ENCODE results near the gene TMEM91. TPM values are rescaled to one million over a fixed set of nuclear protein-coding genes. Genes with fewer than 3 reads are reported as not detected.
A peak's percentile ranks its signal among the peaks of the same experiment; 100 is the strongest.
"Not testable (repeated sequence)": the region's sequence is repeated elsewhere in the genome, so short reads cannot be mapped to it uniquely, and the experiment has no call there.

The TMEM91 gene
- total RNA-seq, 2 experiments from 2014 or later, result 11.4 to 13.0 TPM

DNA sequence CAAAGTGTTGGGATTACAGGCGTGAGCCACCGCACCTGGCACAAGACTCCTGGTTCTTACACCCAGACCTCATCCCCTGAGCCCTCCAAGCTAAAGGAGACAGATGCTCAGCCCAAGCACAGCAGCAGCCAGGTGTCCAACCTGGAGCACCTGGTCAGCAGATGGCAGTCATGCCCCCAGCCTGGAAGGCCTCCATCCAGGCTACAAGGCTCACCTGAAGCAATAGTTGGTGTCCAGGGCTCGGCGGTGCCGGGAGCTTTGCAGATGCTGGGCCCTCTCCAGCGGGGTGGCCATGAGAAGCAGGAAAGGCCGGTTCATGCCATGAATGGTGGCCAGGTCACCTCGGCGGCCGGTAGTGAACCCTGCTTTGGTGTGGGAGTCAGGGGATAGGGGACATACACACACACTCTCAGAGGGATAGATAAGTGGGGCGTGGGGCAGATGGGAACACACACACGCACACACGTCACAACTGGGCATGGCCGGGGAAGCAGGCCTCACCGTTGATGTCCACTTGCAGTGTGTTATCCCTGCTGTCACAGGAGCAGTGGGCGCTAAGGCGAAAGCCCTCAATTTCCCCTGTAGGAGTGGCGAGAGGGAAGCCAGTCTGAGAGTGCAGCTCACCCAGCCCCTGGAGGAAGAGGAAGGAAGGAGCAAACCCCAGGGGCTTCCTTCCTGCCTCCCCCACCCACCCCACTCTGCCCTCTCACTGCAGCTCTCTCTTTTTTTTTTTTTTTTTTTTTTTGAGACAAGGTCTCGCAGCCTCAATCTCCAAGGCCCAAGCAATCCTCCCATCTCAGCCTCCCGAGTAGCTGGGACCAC is 34.5 kb upstream of the TMEM91 start:
- Mint-ChIP-seq H3K9me3 (no peaks in the 10 kb centered on the region), H3K4me1 (peaks cover 42% of the 10 kb centered on the region), H3K27ac (peak overlapping the region; percentile 73), H3K27me3 (no peaks in the 10 kb centered on the region), H3K36me3 (peaks cover 45% of the 10 kb centered on the region), H3K4me3 (peak overlapping the region; percentile 55)
- POLR2A ChIA-PET, result interaction anchor here (0.6 to 1.5 kb wide), 10 partner anchors 10 to 197 kb away, joined by 3 to 7 read pairs (median 3); partner anchors contain the start of genes B9D2, CCDC97 and DMAC2
- ATAC-seq (ENCODE audit: low read depth) (peak; percentile 61), DNase-seq (no peak)

DNA sequence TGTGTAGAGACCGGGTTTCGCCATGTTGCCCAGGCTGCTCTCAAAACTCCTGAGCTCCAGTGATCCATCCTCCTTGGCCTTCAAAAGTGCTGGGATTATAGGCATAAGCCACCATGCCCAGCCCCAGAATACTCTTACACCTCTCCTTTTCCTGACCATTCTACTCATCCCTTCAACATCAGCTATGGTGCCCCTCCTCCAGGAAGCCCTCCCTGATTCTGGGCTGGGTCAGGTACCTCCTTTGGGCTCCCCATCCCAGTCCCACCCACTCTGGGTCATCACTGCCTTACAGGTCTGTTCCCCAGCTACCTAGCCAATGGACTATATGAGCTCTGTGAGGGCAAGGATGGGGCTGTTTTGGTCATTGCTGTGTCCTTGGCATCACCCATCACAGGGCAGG is 32.2 kb upstream of the TMEM91 start:
- DNase-seq (no peak), ATAC-seq (ENCODE audit: low read depth) (no peak)
- H3K9me3 Mint-ChIP-seq, result peaks cover 4% of the 10 kb centered on the region
- no peak overlapping the region for H3K4me3 Mint-ChIP-seq
- H3K36me3 Mint-ChIP-seq, result peaks cover 51% of the 10 kb centered on the region
- peaks cover 45% of the 10 kb centered on the region for H3K4me1 Mint-ChIP-seq
- peak overlapping the region; percentile 21 for H3K27ac Mint-ChIP-seq
- POLR2A ChIA-PET, result no interaction called here
- H3K27me3 Mint-ChIP-seq, result no peaks in the 10 kb centered on the region

DNA sequence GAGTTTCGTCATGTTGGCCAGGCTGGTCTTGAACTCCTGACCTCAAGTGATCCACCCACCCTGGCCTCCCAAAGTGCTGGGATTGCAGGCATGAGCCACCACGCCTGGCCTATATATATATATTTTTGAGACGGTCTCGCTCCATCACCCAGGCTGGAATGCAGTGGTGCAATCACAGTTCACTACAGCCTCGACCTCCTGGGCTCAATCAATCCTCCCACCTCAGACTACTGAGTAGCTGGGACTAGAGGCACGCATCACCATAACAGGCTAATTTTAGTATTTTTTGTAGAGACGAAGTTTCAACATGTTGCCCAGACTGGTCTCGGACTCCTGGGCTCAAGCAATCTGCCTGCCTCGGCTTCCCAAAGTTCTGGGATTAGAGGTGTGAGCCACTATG is 29.4 kb upstream of the TMEM91 start:
- Mint-ChIP-seq H3K36me3 (peaks cover 50% of the 10 kb centered on the region), H3K4me1 (peaks cover 45% of the 10 kb centered on the region)
- H3K9me3 Mint-ChIP-seq; H3K27me3 Mint-ChIP-seq; ATAC-seq (ENCODE audit: low read depth); DNase-seq; H3K4me3 Mint-ChIP-seq; H3K27ac Mint-ChIP-seq: not testable (repeated sequence)
- POLR2A ChIA-PET, result interaction anchor here (0.8 to 4.5 kb wide), 2 partner anchors 9 to 19 kb away, joined by 3 to 33 read pairs; no protein-coding TSS in a partner anchor

DNA sequence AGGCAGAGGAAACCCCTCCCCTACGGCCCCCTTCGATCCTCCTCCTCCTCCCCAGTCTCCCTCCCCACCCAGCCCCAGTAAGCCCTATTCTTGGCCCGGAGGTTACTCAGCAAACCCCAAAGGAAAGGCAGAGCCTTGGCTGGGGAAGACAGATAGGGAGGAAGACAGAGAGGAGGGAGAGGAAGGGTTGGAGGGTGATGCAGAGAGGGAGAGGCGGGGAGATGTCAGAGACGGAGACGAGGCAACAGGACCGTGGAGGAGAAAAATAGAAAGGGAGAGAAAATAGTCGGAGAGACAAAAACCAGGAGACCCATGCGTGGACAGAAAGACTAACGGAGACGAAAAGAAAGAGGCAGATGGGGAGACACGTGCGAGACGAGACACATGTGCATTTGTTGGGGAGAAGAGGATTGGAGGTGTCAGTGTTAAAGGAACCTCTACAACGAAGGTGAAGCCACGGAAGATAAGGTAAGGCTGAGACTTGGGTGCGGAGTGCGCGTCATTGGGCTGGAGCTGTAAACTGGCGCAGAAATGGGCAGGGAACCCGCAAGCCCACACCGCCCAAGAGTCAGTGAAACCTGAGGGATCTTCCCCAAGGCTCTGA is 25.5 kb upstream of the TMEM91 start:
- Mint-ChIP-seq H3K4me1 (peaks cover 40% of the 10 kb centered on the region), H3K27ac (peak overlapping the region; percentile 90), H3K4me3 (peak overlapping the region; percentile 97), H3K9me3 (peaks cover 4% of the 10 kb centered on the region), H3K27me3 (no peaks in the 10 kb centered on the region), H3K36me3 (peaks cover 39% of the 10 kb centered on the region)
- DNase-seq (no peak), ATAC-seq (ENCODE audit: low read depth) (peak; percentile 8)
- POLR2A ChIA-PET, result interaction anchor here (0.6 to 6.9 kb wide), 17 partner anchors 9 to 573 kb away, joined by 3 to 64 read pairs (median 6); partner anchors contain the start of genes B9D2, CCDC97, DMAC2 and RAB4B

DNA sequence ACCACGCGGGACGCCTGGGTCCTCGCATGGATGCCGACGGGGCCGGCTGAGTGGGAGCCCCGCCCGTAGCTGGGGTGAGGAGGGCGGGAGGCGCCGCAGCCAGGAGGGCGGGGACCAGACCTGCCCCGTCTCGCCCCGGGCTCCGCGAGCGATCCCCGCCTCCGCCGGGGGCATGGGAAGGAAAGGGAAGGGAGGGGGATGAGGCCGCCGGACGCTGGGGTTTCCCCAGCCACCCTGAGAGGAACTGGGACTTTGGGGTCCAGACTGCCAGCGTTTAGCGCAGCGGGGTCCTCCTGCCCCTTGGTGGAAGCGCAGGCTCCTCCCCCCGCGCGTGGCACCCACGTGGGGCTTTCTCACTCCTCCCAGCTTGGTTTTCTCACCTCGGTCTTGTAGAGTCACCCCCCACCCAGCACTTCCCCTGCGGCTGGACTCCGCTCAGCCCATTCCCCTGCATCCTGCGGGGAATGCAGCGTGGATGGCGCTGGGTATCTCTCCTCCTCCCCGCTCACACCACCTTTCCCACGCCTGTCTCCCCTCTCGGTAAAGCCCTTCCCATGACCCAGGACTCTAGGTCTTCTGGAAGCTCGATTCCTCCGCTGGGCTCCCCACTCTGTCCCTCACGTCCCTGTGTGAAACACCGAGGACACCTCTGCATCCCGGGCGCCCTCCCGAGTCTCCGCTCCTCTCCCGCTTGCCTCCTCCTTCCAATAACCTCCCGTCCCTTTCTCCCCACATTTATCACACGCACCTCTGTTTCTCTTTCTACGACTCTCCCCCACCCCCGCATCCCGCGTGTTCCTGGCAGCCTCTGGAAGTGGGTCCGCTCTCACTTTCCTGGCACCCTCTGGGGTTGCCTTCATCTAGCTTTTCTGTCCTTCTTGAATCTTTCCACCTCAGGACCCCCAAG is 24.7 kb upstream of the TMEM91 start:
- no peaks in the 10 kb centered on the region for H3K27me3 Mint-ChIP-seq
- H3K4me3 Mint-ChIP-seq, result peak overlapping the region; percentile 97
- peak; percentile 89 for DNase-seq
- peaks cover 34% of the 10 kb centered on the region for H3K36me3 Mint-ChIP-seq
- peak; percentile 55 for ATAC-seq (ENCODE audit: low read depth)
- POLR2A ChIA-PET, result interaction anchor here (0.6 to 6.9 kb wide), 23 partner anchors 9 to 573 kb away, joined by 3 to 64 read pairs (median 4); partner anchors contain the start of genes B3GNT8, B9D2, CCDC97 and DMAC2
- peaks cover 44% of the 10 kb centered on the region for H3K4me1 Mint-ChIP-seq
- peak overlapping the region; percentile 97 for H3K27ac Mint-ChIP-seq
- H3K9me3 Mint-ChIP-seq, result peaks cover 4% of the 10 kb centered on the region

DNA sequence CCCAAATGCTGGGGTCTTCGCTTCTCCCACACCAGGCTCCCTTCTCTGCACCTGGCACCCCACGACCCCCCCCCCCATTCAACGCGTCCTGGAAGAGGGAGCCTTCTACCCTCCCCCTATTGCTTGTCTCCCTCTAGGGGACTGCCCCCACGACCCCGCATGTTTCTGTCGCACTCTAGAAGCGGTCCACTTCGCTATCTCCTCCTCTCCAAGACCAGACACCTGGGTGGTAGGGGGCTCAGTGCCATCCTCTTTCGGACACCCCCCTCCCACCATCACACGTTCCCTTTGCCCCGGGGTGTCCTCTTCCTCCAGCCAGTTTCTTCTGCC is 24.1 kb upstream of the TMEM91 start:
- no peaks in the 10 kb centered on the region for H3K27me3 Mint-ChIP-seq
- H3K9me3 Mint-ChIP-seq, result peaks cover 4% of the 10 kb centered on the region
- peak overlapping the region; percentile 97 for H3K4me3 Mint-ChIP-seq
- H3K36me3 Mint-ChIP-seq, result peaks cover 31% of the 10 kb centered on the region
- peak overlapping the region; percentile 97 for H3K27ac Mint-ChIP-seq
- peaks cover 50% of the 10 kb centered on the region for H3K4me1 Mint-ChIP-seq
- ATAC-seq (ENCODE audit: low read depth) (no peak), DNase-seq (no peak)
- POLR2A ChIA-PET, result interaction anchor here (0.8 to 6.9 kb wide), 16 partner anchors 9 to 148 kb away, joined by 3 to 64 read pairs (median 4); partner anchors contain the start of genes B3GNT8, B9D2, CCDC97 and DMAC2

DNA sequence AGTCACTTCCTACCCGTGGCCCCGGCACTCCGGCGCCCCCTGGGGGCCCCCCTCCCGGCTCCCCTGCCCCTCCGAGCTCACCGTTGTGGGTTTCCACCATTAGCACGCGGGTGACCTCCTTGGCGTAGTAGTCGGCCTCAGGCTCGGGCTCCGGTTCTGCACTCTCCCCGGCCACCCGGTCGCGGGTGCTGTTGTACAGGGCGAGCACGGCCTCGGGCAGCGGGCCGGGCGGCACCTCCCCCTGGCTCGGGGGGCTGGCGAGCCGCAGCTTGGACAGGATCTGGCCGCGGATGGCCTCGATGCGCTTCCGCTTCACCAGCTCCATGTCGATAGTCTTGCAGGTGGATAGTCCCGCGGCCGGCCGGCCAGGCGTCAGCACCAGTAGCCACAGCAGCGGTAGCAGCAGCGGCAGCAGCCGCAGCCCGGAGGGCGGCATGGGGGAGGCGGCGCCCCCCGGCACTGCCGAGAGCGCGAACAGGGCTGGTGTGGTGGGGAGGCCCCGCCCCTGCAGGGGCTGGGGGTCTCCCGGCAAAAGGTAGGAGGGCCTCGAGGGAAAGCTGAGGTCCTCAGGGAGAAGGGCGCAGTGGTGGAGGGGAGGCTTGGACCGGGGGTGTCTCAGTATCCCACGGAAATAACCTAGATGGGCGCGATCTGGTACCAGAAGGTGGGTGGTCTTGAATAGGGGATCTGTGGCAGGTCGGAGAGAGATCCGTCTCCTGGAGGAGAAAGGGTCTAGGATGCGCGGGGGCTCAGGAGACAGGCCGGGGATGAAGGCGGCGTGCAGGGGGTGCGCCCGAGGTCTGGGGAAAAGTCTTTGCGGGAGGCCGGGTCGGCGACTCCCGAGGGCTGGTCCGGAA is 23.5 kb upstream of the TMEM91 start:
- H3K4me3 Mint-ChIP-seq, result peak overlapping the region; percentile 97
- DNase-seq (peak; percentile 87), ATAC-seq (ENCODE audit: low read depth) (peak; percentile 19)
- no peaks in the 10 kb centered on the region for H3K27me3 Mint-ChIP-seq
- peak overlapping the region; percentile 97 for H3K27ac Mint-ChIP-seq
- POLR2A ChIA-PET, result interaction anchor here (0.7 to 6.9 kb wide), 19 partner anchors 8 to 149 kb away, joined by 3 to 64 read pairs (median 4); partner anchors contain the start of genes B3GNT8, B9D2, CCDC97 and DMAC2
- H3K9me3 Mint-ChIP-seq, result peaks cover 4% of the 10 kb centered on the region
- peaks cover 26% of the 10 kb centered on the region for H3K36me3 Mint-ChIP-seq
- H3K4me1 Mint-ChIP-seq, result peaks cover 56% of the 10 kb centered on the region

DNA sequence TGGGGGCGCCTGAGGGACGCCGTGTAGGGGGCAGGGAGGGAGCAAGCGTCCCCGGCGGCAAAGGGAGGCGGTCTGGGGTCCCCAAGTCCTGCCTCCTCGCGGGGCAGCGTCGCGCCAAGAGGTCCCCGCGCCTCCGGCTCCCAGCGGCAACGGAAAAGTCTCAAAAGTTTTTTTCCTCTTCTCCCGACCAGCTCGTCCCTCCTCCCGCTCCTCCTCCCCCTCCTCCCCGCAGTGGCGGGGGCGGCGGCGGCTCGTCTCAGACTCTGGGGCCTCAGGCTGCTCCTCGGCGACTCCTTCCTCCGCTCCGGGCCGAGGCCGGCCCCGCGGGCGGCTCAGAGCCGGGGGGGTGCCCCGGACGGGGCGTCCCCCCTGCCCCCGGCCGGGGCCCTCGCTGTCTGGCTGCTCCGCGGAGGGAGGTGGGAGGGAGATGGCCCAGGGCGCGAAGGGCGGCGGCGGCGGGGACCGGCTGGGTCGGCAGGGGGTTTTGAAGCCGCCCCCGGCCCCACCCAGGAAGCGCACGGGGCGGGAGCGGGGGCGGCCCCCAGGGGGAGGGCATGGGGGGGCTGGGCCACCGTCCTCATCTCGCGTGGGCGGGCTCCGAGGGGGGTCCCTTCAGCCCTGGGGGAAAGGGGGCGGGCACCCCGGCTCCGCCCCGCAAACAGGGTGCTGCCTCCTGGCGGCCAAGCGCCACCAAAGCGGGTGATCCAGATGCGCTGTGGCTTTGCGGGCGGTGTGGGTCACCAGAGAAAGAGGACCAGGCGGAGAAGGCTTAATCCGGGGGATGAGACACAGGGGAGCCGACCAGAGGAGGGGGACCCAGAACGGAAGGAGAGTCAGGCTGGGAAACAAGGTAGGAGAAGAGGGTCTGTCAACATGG is 22.6 kb upstream of the TMEM91 start, which contains the start of gene TGFB1:
TSS of gene TGFB1 (minus strand) at position 457 of the 877 bp plus-strand sequence. CDS start 878 bp downstream, outside the sequence.
- Mint-ChIP-seq H3K4me3 (peak within 1 kb of the TSS; percentile 97), H3K4me1 (peaks cover 59% of the 10 kb centered on the region), H3K9me3 (peaks cover 2% of the 10 kb centered on the region), H3K27ac (peak within 1 kb of the TSS; percentile 97), H3K36me3 (peaks cover 20% of the 10 kb centered on the region), H3K27me3 (no peaks in the 10 kb centered on the region)
- DNase-seq, result peak; percentile 96
- POLR2A ChIA-PET, result interaction anchor here (0.7 to 6.9 kb wide), 10 partner anchors 11 to 91 kb away, joined by 3 to 64 read pairs (median 7); partner anchors contain the start of genes B9D2 and DMAC2
- ATAC-seq (ENCODE audit: low read depth), result peak; percentile 46

DNA sequence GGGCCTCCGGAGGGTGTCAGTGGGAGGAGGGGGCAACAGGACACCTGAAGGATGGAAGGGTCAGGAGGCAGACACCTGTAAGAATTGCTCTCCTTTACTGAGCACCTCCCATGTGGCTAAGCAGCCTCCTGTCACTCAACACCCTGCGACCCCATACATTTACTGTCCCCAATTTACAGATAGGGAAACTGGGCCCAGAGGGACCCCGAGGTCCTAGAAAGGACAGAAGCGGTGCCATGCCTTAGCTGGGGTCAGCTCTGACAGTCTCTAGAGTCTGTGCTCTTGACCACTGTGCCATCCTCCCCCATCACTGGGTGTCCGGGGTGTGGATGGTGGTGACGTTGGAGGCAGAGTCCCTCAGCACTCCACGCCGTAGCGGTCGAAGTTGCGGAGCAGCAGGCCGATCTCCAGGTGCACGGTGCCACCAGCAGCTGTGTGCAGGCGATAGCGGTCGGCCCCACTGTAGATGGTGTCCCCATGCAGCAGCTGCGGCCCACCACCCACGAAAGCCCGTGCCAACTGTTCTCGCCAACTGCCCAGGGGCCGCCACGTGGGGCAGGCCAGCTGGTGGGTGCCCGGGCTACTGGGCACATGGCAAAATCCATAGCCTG is 21.9 kb upstream of the TMEM91 start:
- Mint-ChIP-seq H3K4me1 (peaks cover 52% of the 10 kb centered on the region), H3K27me3 (no peaks in the 10 kb centered on the region), H3K27ac (peak overlapping the region; percentile 95), H3K36me3 (peaks cover 14% of the 10 kb centered on the region), H3K4me3 (peak overlapping the region; percentile 86), H3K9me3 (no peaks in the 10 kb centered on the region)
- POLR2A ChIA-PET, result interaction anchor here (1.1 to 6.9 kb wide), 4 partner anchors 10 to 221 kb away, joined by 4 to 64 read pairs (median 18); partner anchors contain the start of genes B9D2 and CEACAM21
- ATAC-seq (ENCODE audit: low read depth) (no peak), DNase-seq (no peak)

DNA sequence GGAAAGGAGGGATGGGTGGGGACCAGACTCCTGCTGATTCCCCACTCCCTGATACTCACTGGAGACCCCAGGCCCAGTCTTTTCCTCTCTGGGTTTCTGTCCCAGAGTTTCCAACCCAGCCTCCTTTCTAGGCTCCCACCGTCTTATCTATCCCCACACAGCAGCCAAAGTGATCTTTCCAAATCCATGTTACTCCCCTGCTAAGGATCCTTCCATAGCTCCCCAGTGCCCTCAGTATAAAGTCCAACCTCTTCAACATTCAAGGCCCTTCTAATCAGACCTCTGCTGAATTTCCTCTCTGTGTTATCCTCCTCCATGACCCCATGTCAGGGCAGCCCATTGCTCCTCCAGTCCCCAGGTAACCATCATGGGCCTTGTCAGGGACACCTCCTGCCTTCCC is 21.3 kb upstream of the TMEM91 start:
- H3K4me3 Mint-ChIP-seq, result peak overlapping the region; percentile 90
- no peaks in the 10 kb centered on the region for H3K9me3 Mint-ChIP-seq
- DNase-seq (no peak), ATAC-seq (ENCODE audit: low read depth) (no peak)
- peak overlapping the region; percentile 100 for H3K27ac Mint-ChIP-seq
- POLR2A ChIA-PET, result interaction anchor here (0.6 to 6.9 kb wide), 10 partner anchors 10 to 221 kb away, joined by 3 to 64 read pairs (median 4); partner anchors contain the start of genes B9D2, CCDC97 and CEACAM21
- peaks cover 13% of the 10 kb centered on the region for H3K36me3 Mint-ChIP-seq
- H3K27me3 Mint-ChIP-seq, result no peaks in the 10 kb centered on the region
- peaks cover 50% of the 10 kb centered on the region for H3K4me1 Mint-ChIP-seq
